ENCODE results near the gene NUP50.
"Not testable (repeated sequence)": the region's sequence is repeated elsewhere in the genome, so short reads cannot be mapped to it uniquely, and the experiment has no call there.

The NUP50 gene

GRCh38 chr22:45190202-45190872 is 26.6 kb downstream of the NUP50 start:
- Histone ChIP-seq H4K91ac (ENCODE audit: low read depth, low read length, poor library complexity) (no peak overlapping the region), H3K14ac (ENCODE audit: low read length) (no peak overlapping the region), H3K18ac (ENCODE audit: low read length) (no peak overlapping the region), H2BK5ac (ENCODE audit: low read length) (no peak overlapping the region), H3K27ac (replicated peaks; ENCODE audit: low read length) (no peak overlapping the region), H3K23ac (ENCODE audit: low read depth, low read length, poor library complexity) (no peak overlapping the region), H2BK120ac (ENCODE audit: low read depth, low read length) (no peak overlapping the region), H3K9ac (ENCODE audit: low read depth, low read length, poor library complexity) (no peak overlapping the region), H3K27me3 (ENCODE audit: control insufficient read depth in 3 of 3, insufficient read depth in 3 of 3, low read depth in 1 of 3, low read length in 3 of 3) (no peaks in the 10 kb centered on the region), H3K4me2 (ENCODE audit: insufficient read depth, low read length, poor library complexity, severe bottlenecking) (no peak overlapping the region), H2AFZ (ENCODE audit: low read length) (no peak overlapping the region), H3K9me3 (replicated peaks in 1 of 2; ENCODE audit: control insufficient read depth in 2 of 2, insufficient read depth in 1 of 2, low read depth in 1 of 2, low read length in 2 of 2) (no peaks in the 10 kb centered on the region), H2AK5ac (ENCODE audit: low read depth, low read length) (no peak overlapping the region), H3K79me1 (ENCODE audit: low read depth, low read length) (no peaks in the 10 kb centered on the region), H2BK15ac (ENCODE audit: low read length) (no peak overlapping the region), H3K4me3 (ENCODE audit: low read length in 2 of 2) (no peak overlapping the region), H3K36me3 (replicated peaks in 1 of 2; ENCODE audit: control insufficient read depth in 2 of 2, insufficient read depth in 2 of 2, low read length in 2 of 2) (peaks cover 6 to 33% of the 10 kb centered on the region in 2 donors), H2BK12ac (ENCODE audit: low read length) (no peak overlapping the region), H3K4me1 (ENCODE audit: control insufficient read depth in 2 of 2, insufficient read depth in 1 of 2, low read depth in 1 of 2, low read length in 2 of 2) (peaks cover 0 to 5% of the 10 kb centered on the region in 2 donors), H3K4ac (ENCODE audit: low read length) (no peak overlapping the region), H4K8ac (ENCODE audit: low read depth, low read length) (no peak overlapping the region)
- no CpG with 5 or more reads among the region's 4 CpGs for WGBS, 2 donors (ENCODE audit: extremely low coverage in 2 of 2, insufficient read length in 2 of 2, insufficient replicate concordance in 1 of 2)
- no peak for DNase-seq (ENCODE audit: low spot score)

DNA sequence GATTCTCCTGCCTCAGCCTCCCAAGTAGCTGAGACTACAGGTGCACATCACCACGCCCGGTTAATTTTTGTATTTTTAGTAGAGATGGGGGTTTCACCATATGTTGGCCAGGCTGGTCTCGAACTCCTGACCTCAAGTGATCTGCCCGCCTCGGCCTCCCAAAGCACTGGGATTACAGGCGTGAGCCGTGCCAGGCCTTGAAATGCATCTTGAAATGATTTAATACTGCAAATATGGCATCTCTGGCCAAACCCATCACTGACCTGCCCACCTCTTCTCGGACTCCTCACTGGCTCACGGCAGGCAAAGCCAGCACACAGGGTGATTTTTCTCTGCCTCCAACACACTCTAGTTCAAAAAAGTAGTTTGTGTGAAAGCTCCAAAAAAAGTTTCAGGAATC is 28.0 kb downstream of the NUP50 start:
- not testable (repeated sequence) for H2AK5ac ChIP-seq (ENCODE audit: low read depth, low read length); H4K91ac ChIP-seq (ENCODE audit: low read depth, low read length, poor library complexity)
- WGBS, 2 donors (ENCODE audit: extremely low coverage in 2 of 2, insufficient read length in 2 of 2, insufficient replicate concordance in 1 of 2), result no CpG with 5 or more reads among the region's 9 CpGs

DNA sequence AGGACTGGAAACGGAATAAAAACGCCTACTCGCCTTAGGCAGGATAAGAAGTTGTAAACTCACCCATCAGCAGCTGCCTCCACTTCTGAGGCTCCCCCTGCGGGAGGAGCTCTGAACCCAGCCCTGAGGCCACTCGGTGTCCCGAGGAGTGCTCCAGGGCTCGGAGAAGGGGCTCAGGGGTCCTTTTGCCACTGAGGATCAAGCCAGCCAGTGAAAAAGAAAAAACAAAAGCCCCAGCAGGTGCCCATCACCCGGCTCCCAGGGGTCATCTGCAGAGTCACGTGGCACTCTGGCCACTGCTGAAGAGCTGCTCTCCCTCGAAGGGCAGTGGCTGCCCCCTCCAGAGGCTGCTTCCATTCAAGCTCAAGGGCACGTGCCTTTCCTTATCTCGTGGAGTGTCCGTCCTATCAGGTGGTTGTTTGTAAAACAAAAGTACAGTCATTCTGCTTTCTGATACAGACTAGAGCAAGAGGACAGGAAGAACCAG is 29.0 kb downstream of the NUP50 start:
- H4K8ac ChIP-seq (ENCODE audit: low read depth, low read length), result no peak overlapping the region
- H4K91ac ChIP-seq (ENCODE audit: low read depth, low read length, poor library complexity), result no peak overlapping the region
- H3K4me3 ChIP-seq (ENCODE audit: low read length in 2 of 2), result no peak overlapping the region
- no peak overlapping the region for H3K14ac ChIP-seq (ENCODE audit: low read length)
- H3K23ac ChIP-seq (ENCODE audit: low read depth, low read length, poor library complexity), result no peak overlapping the region
- H3K9ac ChIP-seq (ENCODE audit: low read depth, low read length, poor library complexity), result no peak overlapping the region
- H3K18ac ChIP-seq (ENCODE audit: low read length), result no peak overlapping the region
- peaks cover 0 to 5% of the 10 kb centered on the region in 2 donors for H3K4me1 ChIP-seq (ENCODE audit: control insufficient read depth in 2 of 2, insufficient read depth in 1 of 2, low read depth in 1 of 2, low read length in 2 of 2)
- WGBS, 2 donors (ENCODE audit: extremely low coverage in 2 of 2, insufficient read length in 2 of 2, insufficient replicate concordance in 1 of 2), result no CpG with 5 or more reads among the region's 13 CpGs
- H2AK5ac ChIP-seq (ENCODE audit: low read depth, low read length), result no peak overlapping the region
- H3K4me2 ChIP-seq (ENCODE audit: insufficient read depth, low read length, poor library complexity, severe bottlenecking), result no peak overlapping the region
- no peak overlapping the region for H2BK5ac ChIP-seq (ENCODE audit: low read length)
- H2BK120ac ChIP-seq (ENCODE audit: low read depth, low read length), result no peak overlapping the region
- H2BK12ac ChIP-seq (ENCODE audit: low read length), result no peak overlapping the region
- no peak for DNase-seq (ENCODE audit: low spot score)
- H3K79me1 ChIP-seq (ENCODE audit: low read depth, low read length), result no peaks in the 10 kb centered on the region
- H3K36me3 ChIP-seq (replicated peaks in 1 of 2; ENCODE audit: control insufficient read depth in 2 of 2, insufficient read depth in 2 of 2, low read length in 2 of 2), result peaks cover 4 to 29% of the 10 kb centered on the region in 2 donors
- no peak overlapping the region for H3K27ac ChIP-seq (replicated peaks; ENCODE audit: low read length)
- no peaks in the 10 kb centered on the region for H3K27me3 ChIP-seq (ENCODE audit: control insufficient read depth in 3 of 3, insufficient read depth in 3 of 3, low read depth in 1 of 3, low read length in 3 of 3)
- no peaks in the 10 kb centered on the region for H3K9me3 ChIP-seq (replicated peaks in 1 of 2; ENCODE audit: control insufficient read depth in 2 of 2, insufficient read depth in 1 of 2, low read depth in 1 of 2, low read length in 2 of 2)
- H2BK15ac ChIP-seq (ENCODE audit: low read length), result no peak overlapping the region
- H2AFZ ChIP-seq (ENCODE audit: low read length), result no peak overlapping the region
- no peak overlapping the region for H3K4ac ChIP-seq (ENCODE audit: low read length)

More for the DNA sequence above, 28.0 kb downstream of the NUP50 start:
- not testable (repeated sequence) for H3K9me3 ChIP-seq (replicated peaks in 1 of 2; ENCODE audit: control insufficient read depth in 2 of 2, insufficient read depth in 1 of 2, low read depth in 1 of 2, low read length in 2 of 2); H3K23ac ChIP-seq (ENCODE audit: low read depth, low read length, poor library complexity); H4K8ac ChIP-seq (ENCODE audit: low read depth, low read length); H3K27me3 ChIP-seq (ENCODE audit: control insufficient read depth in 3 of 3, insufficient read depth in 3 of 3, low read depth in 1 of 3, low read length in 3 of 3); H2AFZ ChIP-seq (ENCODE audit: low read length); H3K4me1 ChIP-seq (ENCODE audit: control insufficient read depth in 2 of 2, insufficient read depth in 1 of 2, low read depth in 1 of 2, low read length in 2 of 2); H2BK120ac ChIP-seq (ENCODE audit: low read depth, low read length); H3K4ac ChIP-seq (ENCODE audit: low read length); H2BK15ac ChIP-seq (ENCODE audit: low read length); H3K18ac ChIP-seq (ENCODE audit: low read length); DNase-seq (ENCODE audit: low spot score); H3K4me3 ChIP-seq (ENCODE audit: low read length in 2 of 2); H3K9ac ChIP-seq (ENCODE audit: low read depth, low read length, poor library complexity); H3K79me1 ChIP-seq (ENCODE audit: low read depth, low read length); H3K14ac ChIP-seq (ENCODE audit: low read length); H3K4me2 ChIP-seq (ENCODE audit: insufficient read depth, low read length, poor library complexity, severe bottlenecking); H2BK5ac ChIP-seq (ENCODE audit: low read length); H3K27ac ChIP-seq (replicated peaks; ENCODE audit: low read length); H2BK12ac ChIP-seq (ENCODE audit: low read length)
- H3K36me3 ChIP-seq (replicated peaks in 1 of 2; ENCODE audit: control insufficient read depth in 2 of 2, insufficient read depth in 2 of 2, low read length in 2 of 2), result peaks cover 0 to 27% of the 10 kb centered on the region in 2 donors

- Histone ChIP-seq H2BK5ac (ENCODE audit: low read length) (no peak overlapping the region), H3K9ac (ENCODE audit: low read depth, low read length, poor library complexity) (peak overlapping the region; percentile 7), H3K4me3 (ENCODE audit: low read length in 2 of 2) (no peak overlapping the region)
Measured at GRCh38 chr22:45194686-45195085, 31.0 kb downstream of the NUP50 start.

More at GRCh38 chr22:45194686-45195085, 31.0 kb downstream of the NUP50 start:
- H2BK12ac ChIP-seq (ENCODE audit: low read length), result no peak overlapping the region
- peak overlapping the region; percentile 53 for H3K23ac ChIP-seq (ENCODE audit: low read depth, low read length, poor library complexity)
- H3K14ac ChIP-seq (ENCODE audit: low read length), result no peak overlapping the region
- H3K27me3 ChIP-seq (ENCODE audit: control insufficient read depth in 3 of 3, insufficient read depth in 3 of 3, low read depth in 1 of 3, low read length in 3 of 3), result no peaks in the 10 kb centered on the region
- peaks cover 8 to 26% of the 10 kb centered on the region in 2 donors for H3K36me3 ChIP-seq (replicated peaks in 1 of 2; ENCODE audit: control insufficient read depth in 2 of 2, insufficient read depth in 2 of 2, low read length in 2 of 2)
- H4K8ac ChIP-seq (ENCODE audit: low read depth, low read length), result no peak overlapping the region
- no peak overlapping the region for H3K27ac ChIP-seq (replicated peaks; ENCODE audit: low read length)
- H2BK120ac ChIP-seq (ENCODE audit: low read depth, low read length), result no peak overlapping the region
- H2AK5ac ChIP-seq (ENCODE audit: low read depth, low read length), result no peak overlapping the region
- H3K4ac ChIP-seq (ENCODE audit: low read length), result no peak overlapping the region
- no peak overlapping the region for H3K18ac ChIP-seq (ENCODE audit: low read length)
- no CpG with 5 or more reads among the region's 17 CpGs for WGBS, 2 donors (ENCODE audit: extremely low coverage in 2 of 2, insufficient read length in 2 of 2, insufficient replicate concordance in 1 of 2)
- H3K79me1 ChIP-seq (ENCODE audit: low read depth, low read length), result peaks cover 2% of the 10 kb centered on the region
- DNase-seq (ENCODE audit: low spot score), result no peak
- H3K4me1 ChIP-seq (ENCODE audit: control insufficient read depth in 2 of 2, insufficient read depth in 1 of 2, low read depth in 1 of 2, low read length in 2 of 2), result peaks cover 2 to 5% of the 10 kb centered on the region in 2 donors
- H4K91ac ChIP-seq (ENCODE audit: low read depth, low read length, poor library complexity), result no peak overlapping the region
- H2AFZ ChIP-seq (ENCODE audit: low read length), result no peak overlapping the region
- H3K4me2 ChIP-seq (ENCODE audit: insufficient read depth, low read length, poor library complexity, severe bottlenecking), result no peak overlapping the region
- no peaks in the 10 kb centered on the region for H3K9me3 ChIP-seq (replicated peaks in 1 of 2; ENCODE audit: control insufficient read depth in 2 of 2, insufficient read depth in 1 of 2, low read depth in 1 of 2, low read length in 2 of 2)
- H2BK15ac ChIP-seq (ENCODE audit: low read length), result no peak overlapping the region

Data from neuronal stem cell (in vitro differentiated cells).